A549 (cell line): Measurements from ENCODE around the gene ADD1. TPM values are rescaled to one million over a fixed set of nuclear protein-coding genes. Genes with fewer than 3 reads are reported as not detected.
A peak's percentile ranks its signal among the peaks of the same experiment; 100 is the strongest.

ENCODE experiments used
- ATAC-seq, 2 experiments: fragments of 200-7000 bp in 1 of 2; fragments of >200 bp in 1 of 2; cut with Nextera tagmentation in 1 of 2; cut with Tn5 transposase in 1 of 2; 3 replicates each; pipeline versions ENCODE4 v1.8.0 to v1.9.1; 2018 to 2020; ENCODE audit warnings: mild to moderate bottlenecking in 1 of 2, moderate library complexity in 1 of 2
- CTCF ChIA-PET: fragments of 300-600 bp; sonication (Branson Sonifier 250); formaldehyde crosslinking; extraction: SDS; loops from one replicate; lab custom pipeline; 2021; ENCODE audit warnings: antibody characterized with exemption, inconsistent platforms; lab: Yijun Ruan, JAX
- POLR2A ChIA-PET: fragments of 350-600 bp; formaldehyde crosslinking; extraction: SDS; loops from one replicate; lab custom pipeline; 2021; ENCODE audit warnings: antibody characterized with exemption, inconsistent platforms; lab: Yijun Ruan, JAX
- DNase-seq, 2 experiments: peaks; one replicate each; pipeline versions ENCODE4 v3.0.0 to v3.0.0-alpha.2; 2011 to 2016; ENCODE audit warnings: low read depth in 1 of 2, low spot score in 1 of 2
- FAIRE-seq: peaks from 2 replicates; lab custom pipeline; 2011; peaks lifted over from hg19 to GRCh38; lab: Jason Lieb, UNC
- H3K27ac ChIP-seq, 2 experiments: fragments of >200 bp; sonication (Bioruptor Twin); formaldehyde crosslinking; 3 replicates each; pipeline ENCODE4 v1.5.1; 2016 to 2017
- H3K4me1 ChIP-seq: fragments of >200 bp; sonication (Bioruptor Twin); formaldehyde crosslinking; 3 replicates; pipeline ENCODE4 v1.6.1; 2016
- H3K4me2 ChIP-seq: fragments of >200 bp; sonication (Bioruptor Twin); formaldehyde crosslinking; 3 replicates; pipeline ENCODE4 v1.6.1; 2016
- H3K4me3 ChIP-seq: fragments of >200 bp; sonication (Bioruptor Twin); formaldehyde crosslinking; 3 replicates; pipeline ENCODE4 v1.5.1; 2016
- H3K9me3 ChIP-seq: fragments of >200 bp; sonication (Bioruptor Twin); formaldehyde crosslinking; 3 replicates; pipeline ENCODE4 v1.6.1; 2016
- ATOH8 ChIP-seq: fragments of 250-450 bp; sonication (Bioruptor Pico); IDR thresholded peaks from 2 replicates; pipeline ENCODE4 v1.5.0; 2020; ENCODE audit warnings: low read depth, mild to moderate bottlenecking, moderate library complexity
- CBX2 ChIP-seq: fragments of 200-600 bp; sonication (generic); IDR thresholded peaks from 2 replicates; pipeline ENCODE4 v1.6.1; 2016; ENCODE audit warnings: low read depth, mild to moderate bottlenecking, borderline replicate concordance
- CHD2 ChIP-seq: fragments of 150-350 bp; IDR thresholded peaks from 2 replicates; pipeline ENCODE4 v1.6.1; 2014; ENCODE audit warnings: low read length; ENCODE audit not compliant: partially characterized antibody
- CHD4 ChIP-seq: fragments of 200-600 bp; sonication (generic); IDR thresholded peaks from 2 replicates; pipeline ENCODE4 v1.6.1; 2016; ENCODE audit warnings: antibody characterized with exemption, mild to moderate bottlenecking, borderline replicate concordance
- CTCF ChIP-seq: fragments of >200 bp; sonication (Bioruptor Twin); formaldehyde crosslinking; IDR thresholded peaks from 3 replicates; pipeline ENCODE4 v1.5.1; 2016
- EHMT2 ChIP-seq: fragments of 200-600 bp; sonication (generic); IDR thresholded peaks from 2 replicates; pipeline ENCODE4 v1.6.1; 2016; ENCODE audit warnings: antibody characterized with exemption, low read depth, mild to moderate bottlenecking, moderate library complexity
- EP300 ChIP-seq, 2 experiments: fragments of >200 bp; sonication (Bioruptor Twin); formaldehyde crosslinking; IDR thresholded peaks; 2 replicates in 1 of 2; 3 replicates in 1 of 2; pipeline ENCODE4 v1.6.1; 2016 to 2017
- ESRRA ChIP-seq: fragments of 150-350 bp; IDR thresholded peaks from 2 replicates; pipeline ENCODE4 v1.6.1; 2014; ENCODE audit warnings: mild to moderate bottlenecking, low read length, borderline replicate concordance
- FOSB ChIP-seq: fragments of 250-450 bp; sonication (Bioruptor Pico); IDR thresholded peaks from 2 replicates; pipeline ENCODE4 v1.5.0; 2020; ENCODE audit warnings: mild to moderate bottlenecking, moderate library complexity
- FOSL2 ChIP-seq, 2 experiments: fragments of 450-650 bp in 1 of 2; fragments of >200 bp in 1 of 2; sonication (Bioruptor Twin) in 1 of 2; formaldehyde crosslinking; IDR thresholded peaks; 2 replicates each; pipeline versions ENCODE4 v1.5.0 to v1.6.1; 2016 to 2020; ENCODE audit warnings: mild to moderate bottlenecking in 1 of 2, moderate library complexity in 1 of 2
- FOXS1 ChIP-seq: fragments of 250-450 bp; sonication (Bioruptor Pico); IDR thresholded peaks from 2 replicates; pipeline ENCODE4 v1.5.0; 2020; ENCODE audit warnings: mild to moderate bottlenecking, moderate library complexity
- GATA3 ChIP-seq: IDR thresholded peaks from 2 replicates; pipeline ENCODE4 v1.6.1; 2012; ENCODE audit warnings: borderline replicate concordance
- HDAC2 ChIP-seq: fragments of 200-600 bp; sonication (generic); IDR thresholded peaks from 2 replicates; pipeline ENCODE4 v1.6.1; 2016
- HEYL ChIP-seq: fragments of 250-450 bp; sonication (Bioruptor Pico); IDR thresholded peaks from 2 replicates; pipeline ENCODE4 v1.8.0; 2021; ENCODE audit warnings: mild to moderate bottlenecking, moderate library complexity
- HMGXB4 ChIP-seq: fragments of 250-450 bp; sonication (Bioruptor Pico); IDR thresholded peaks from 2 replicates; pipeline ENCODE4 v1.5.0; 2021; ENCODE audit warnings: mild to moderate bottlenecking, moderate library complexity, borderline replicate concordance
- HOXA7 ChIP-seq: fragments of 250-450 bp; sonication (Bioruptor Pico); IDR thresholded peaks from 2 replicates; pipeline ENCODE4 v1.5.0; 2020; ENCODE audit warnings: mild to moderate bottlenecking, moderate library complexity
- HOXB13 ChIP-seq: fragments of 250-450 bp; sonication (Bioruptor Pico); IDR thresholded peaks from 2 replicates; pipeline ENCODE4 v1.5.0; 2020; ENCODE audit warnings: low read depth, mild to moderate bottlenecking, moderate library complexity
- JUN ChIP-seq, 2 experiments: fragments of >200 bp; sonication (Bioruptor Twin); formaldehyde crosslinking; IDR thresholded peaks; 2 replicates in 1 of 2; 3 replicates in 1 of 2; pipeline ENCODE4 v1.6.1; 2016 to 2017
- KDM5A ChIP-seq: fragments of 200-600 bp; sonication (generic); IDR thresholded peaks from 2 replicates; pipeline ENCODE4 v1.6.1; 2016; ENCODE audit warnings: antibody characterized with exemption, mild to moderate bottlenecking
- MAX ChIP-seq: IDR thresholded peaks from 2 replicates; pipeline ENCODE4 v1.6.1; 2012
- MYC ChIP-seq: IDR thresholded peaks from 2 replicates; pipeline ENCODE4 v1.6.1; 2012; ENCODE audit warnings: mild to moderate bottlenecking, inconsistent platforms, low read length, improper control_type of control experiment, borderline replicate concordance
- NFE2L2 ChIP-seq: fragments of 150-350 bp; conservative IDR thresholded peaks from 2 replicates; pipeline ENCODE4 v1.6.1; 2014; ENCODE audit warnings: low read length
- NR3C1 ChIP-seq: fragments of >200 bp; sonication (Bioruptor Twin); formaldehyde crosslinking; IDR thresholded peaks from 3 replicates; pipeline ENCODE4 v1.6.1; 2017
- PBX3 ChIP-seq: IDR thresholded peaks from 2 replicates; pipeline ENCODE4 v1.6.1; 2012
- PHF8 ChIP-seq: fragments of 200-600 bp; sonication (generic); IDR thresholded peaks from 2 replicates; pipeline ENCODE4 v1.6.1; 2016; ENCODE audit warnings: low read depth, mild to moderate bottlenecking, antibody characterized with exemption, moderate library complexity, borderline replicate concordance
- POLR2AphosphoS2 ChIP-seq: conservative IDR thresholded peaks from 2 replicates; pipeline ENCODE4 v1.6.1; 2012; ENCODE audit warnings: low read length, improper control_type of control experiment, inconsistent platforms
- RAD21 ChIP-seq, 2 experiments: fragments of >200 bp in 1 of 2; sonication (Bioruptor Twin) in 1 of 2; formaldehyde crosslinking in 1 of 2; IDR thresholded peaks in 1 of 2; conservative IDR thresholded peaks in 1 of 2; 2 replicates in 1 of 2; 3 replicates in 1 of 2; pipeline ENCODE4 v1.6.1; 2012 to 2018; ENCODE audit warnings: inconsistent platforms in 1 of 2
- RARB ChIP-seq: fragments of 250-450 bp; sonication (Bioruptor Pico); IDR thresholded peaks from 2 replicates; pipeline ENCODE4 v1.8.0; 2021; ENCODE audit warnings: mild to moderate bottlenecking, moderate library complexity
- RCOR1 ChIP-seq: fragments of 150-350 bp; IDR thresholded peaks from 2 replicates; pipeline ENCODE4 v1.6.1; 2014; ENCODE audit warnings: antibody characterized with exemption, low read length, low read depth
- SREBF2 ChIP-seq: fragments of 450-650 bp; IDR thresholded peaks from 2 replicates; pipeline ENCODE4 v1.6.1; 2014; ENCODE audit warnings: mild to moderate bottlenecking, moderate library complexity
- ZC3H11A ChIP-seq: fragments of 450-650 bp; IDR thresholded peaks from 2 replicates; pipeline ENCODE4 v1.6.1; 2014; ENCODE audit warnings: antibody characterized with exemption, mild to moderate bottlenecking
- ZNF302 ChIP-seq: fragments of 250-450 bp; sonication (Bioruptor Pico); IDR thresholded peaks from 2 replicates; pipeline ENCODE4 v1.9.0; 2021; ENCODE audit warnings: inconsistent platforms, mild to moderate bottlenecking, moderate library complexity
- WGBS: methylation state at CpG from one replicate; pipeline ENCODE4 v1.1.6; 2017; ENCODE audit errors: missing lambda C conversion rate; 5-methylcytosine and 5-hydroxymethylcytosine counted together
- polyA plus RNA-seq, 4 experiments: library from polyadenylated mRNA; depleted of rRNA in 3 of 4; stranded (reverse); fragments of >200 nt; fragmentation: RNase III in 1 of 4; extraction: RNeasy Plus Mini Kit Qiagen cat#74134 plus additional on column Dnase treatment in 1 of 4; gene quantifications; 2 replicates in 3 of 4; 3 replicates in 1 of 4; pipeline ENCODE4 v1.2.3, GENCODE V29; 2011 to 2017

ADD1 gene
- polyA plus RNA-seq, 2 of the 4 experiments (the other 2 are of a cell fraction), result 59.7 to 60.3 TPM

GRCh38 chr4:2868877-2869487 lies 25.3 kb downstream of the ADD1 start (continued):
- no peak for TF ChIP-seq HMGXB4
- no peak for TF ChIP-seq PBX3
- no peak for TF ChIP-seq RCOR1
- TF ChIP-seq, all 56 proteins: peak for 0

- FAIRE-seq (no peak), ATAC-seq (no peak)
- peak overlapping the region; percentile 28; the same call in 2 of the 3 replicates for H3K4me2 ChIP-seq
- peaks cover 28% of the 10 kb centered on the region; the same call in 2 of the 3 replicates for H3K4me1 ChIP-seq
- CTCF ChIA-PET, result no interaction called here
- no peak overlapping the region for H3K27ac ChIP-seq
- WGBS, result 74% methylated on average over 6 of the region's 6 CpGs
- H3K9me3 ChIP-seq, result no peaks in the 10 kb centered on the region
- POLR2A ChIA-PET, result no interaction called here
- no peak for TF ChIP-seq FOSL2 (IDR thresholded peaks at IDR 0.05)
- no peak for TF ChIP-seq FOSL2 (CRISPR knock-in tag; IDR thresholded peaks at IDR 0.05)
- no peak for TF ChIP-seq EHMT2
- no peak for TF ChIP-seq MYC
- no peak for TF ChIP-seq CBX2
- no peak for TF ChIP-seq FOSB
- TF ChIP-seq HOXA7 (CRISPR knock-in tag), result no peak
- no peak for TF ChIP-seq ZNF302 (CRISPR knock-in tag)
- TF ChIP-seq CHD4, result no peak
- no peak for TF ChIP-seq FOXS1
- no peak for TF ChIP-seq NFE2L2
- TF ChIP-seq PHF8, result no peak
- TF ChIP-seq NR3C1, result no peak
- no peak for TF ChIP-seq EP300 (IDR thresholded peaks at IDR 0.05)
- TF ChIP-seq RARB (CRISPR knock-in tag), result no peak
- no peak for TF ChIP-seq GATA3
- TF ChIP-seq CTCF, result no peak
- no peak for TF ChIP-seq ZC3H11A
- TF ChIP-seq JUN (IDR thresholded peaks at IDR 0.05), result no peak
- TF ChIP-seq, all 56 proteins: peak for 0
- no peak overlapping the region for H3K4me3 ChIP-seq
- no peak for DNase-seq
These were observed 26.0 kb downstream of the ADD1 start for GRCh38 chr4:2869659-2870058.

- FAIRE-seq (no peak), DNase-seq (no peak), ATAC-seq (no peak)
- no peak overlapping the region for H3K27ac ChIP-seq
- H3K4me2 ChIP-seq, result peak overlapping the region; percentile 28; the same call in 2 of the 3 replicates
- peaks cover 25% of the 10 kb centered on the region; the same call in 2 of the 3 replicates for H3K4me1 ChIP-seq
- 53% methylated on average over 2 of the region's 2 CpGs for whole genome bisulfite sequencing
- CTCF ChIA-PET, result no interaction called here
- POLR2A ChIA-PET, result no interaction called here
- H3K9me3 ChIP-seq, result no peaks in the 10 kb centered on the region
- H3K4me3 ChIP-seq, result no peak overlapping the region
- TF ChIP-seq MAX, result no peak
- TF ChIP-seq HOXA7 (CRISPR knock-in tag), result no peak
- TF ChIP-seq SREBF2, result no peak
- no peak for TF ChIP-seq RAD21 (conservative IDR thresholded peaks at IDR 0.05 in 1 of 2, IDR thresholded peaks at IDR 0.05 in 1 of 2)
- no peak for TF ChIP-seq ATOH8 (CRISPR knock-in tag)
- no peak for TF ChIP-seq ESRRA
- TF ChIP-seq HEYL (CRISPR knock-in tag), result no peak
- TF ChIP-seq FOSB, result no peak
- no peak for TF ChIP-seq EP300 (IDR thresholded peaks at IDR 0.05)
- TF ChIP-seq HDAC2, result no peak
- no peak for TF ChIP-seq FOXS1
- no peak for TF ChIP-seq HOXB13
- no peak for TF ChIP-seq NFE2L2
- TF ChIP-seq POLR2AphosphoS2, result no peak
- no peak for TF ChIP-seq CBX2
- no peak for TF ChIP-seq KDM5A
- TF ChIP-seq CHD2, result no peak
- no peak for TF ChIP-seq ZNF302 (CRISPR knock-in tag)
These were observed 26.4 kb downstream of the ADD1 start for GRCh38 chr4:2870082-2870481.
